Esophagus squamous epithelium (tissue), 5 donors: ENCODE measurements around the gene KCTD5. TPM values are rescaled to one million over a fixed set of nuclear protein-coding genes. Genes with fewer than 3 reads are reported as not detected.
"Not testable (repeated sequence)": the region's sequence is repeated elsewhere in the genome, so short reads cannot be mapped to it uniquely, and the experiment has no call there.

ENCODE experiments used
- DNase-seq: peaks from one replicate; lab custom pipeline; 2025; lab: John Stamatoyannopoulos, UW
- H3K27ac ChIP-seq, 4 donors: fragments of 200-600 bp; sonication (generic); one replicate each; pipeline ENCODE4 v1.5.1; 2016 to 2019; ENCODE audit warnings: mild to moderate bottlenecking in 1 of 4
- H3K27me3 ChIP-seq, 4 donors: fragments of 200-600 bp; sonication (generic); 1 replicate in 3 of 4; 2 replicates in 1 of 4; pipeline versions ENCODE4 v1.5.1 to v1.6.0; 2017 to 2021; ENCODE audit warnings: antibody characterized with exemption in 1 of 4
- H3K36me3 ChIP-seq, 3 donors: fragments of 200-600 bp; sonication (generic); one replicate each; pipeline ENCODE4 v1.5.1; 2016 to 2019
- H3K4me1 ChIP-seq, 3 donors: fragments of 200-600 bp; sonication (generic); one replicate each; pipeline ENCODE4 v1.5.1; 2017 to 2019
- H3K4me3 ChIP-seq, 4 donors: fragments of 200-600 bp; sonication (generic); 1 replicate in 3 of 4; 2 replicates in 1 of 4; pipeline ENCODE4 v1.5.1; 2016 to 2019; ENCODE audit warnings: mild to moderate bottlenecking in 2 of 4, moderate library complexity in 1 of 4
- H3K9me3 ChIP-seq, 3 donors: fragments of 200-600 bp; sonication (generic); one replicate each; pipeline ENCODE4 v1.5.1; 2016 to 2019
- CTCF ChIP-seq, 6 experiments: fragments of 450-650 bp in 4 of 6; fragments of 200-600 bp in 2 of 6; sonication (generic) in 2 of 6; IDR thresholded peaks; one replicate each; pipeline ENCODE4 v1.5.1; 2016 to 2019; ENCODE audit warnings: antibody characterized with exemption in 6 of 6, mild to moderate bottlenecking in 4 of 6, moderate library complexity in 4 of 6
- POLR2A ChIP-seq, 4 donors: fragments of 450-650 bp; IDR thresholded peaks; one replicate each; pipeline ENCODE4 v1.6.1; 2017; ENCODE audit warnings: antibody characterized with exemption in 4 of 4, mild to moderate bottlenecking in 4 of 4, moderate library complexity in 3 of 4
- WGBS, 2 donors: methylation state at CpG; one replicate each; pipeline ENCODE4 v1.1.5; 2018; 5-methylcytosine and 5-hydroxymethylcytosine counted together
- intact Hi-C: fragments of 100-400 bp; cut with DNase I; formaldehyde crosslinking; loops from one replicate; pipeline ENCODE4 v1.15.0; 2022
- total RNA-seq, 4 donors: library from RNA; depleted of rRNA; stranded (reverse); fragments of >200 nt; gene quantifications; one replicate each; pipeline ENCODE4 v1.1.0, GENCODE V29; 2016
- donor health status: DM: yes; HTN: yes; CAD: no.

KCTD5 gene
- total RNA-seq, 4 donors from 2014 or later, result 24.8 to 51.9 (median 40.3) TPM

DNA sequence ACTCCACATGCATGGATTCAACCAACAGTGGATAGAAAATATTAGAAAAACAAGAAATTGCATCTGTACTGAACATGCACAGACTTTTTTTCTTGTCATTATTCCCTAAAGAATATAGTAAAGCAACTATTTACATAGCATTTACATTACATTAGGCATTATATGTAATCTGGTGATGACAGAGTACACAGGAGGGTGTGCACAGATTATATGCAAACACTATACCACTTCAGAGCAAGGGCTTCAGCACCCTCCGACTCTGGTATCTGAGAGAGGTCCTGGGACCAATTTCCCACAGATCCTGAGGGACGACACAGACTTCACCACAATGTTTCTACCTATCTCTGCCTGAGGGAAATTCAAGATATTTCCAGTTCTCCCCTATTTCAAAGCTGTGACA, 25.3 kb upstream of the KCTD5 start:
- no peaks in the 10 kb centered on the region for H3K9me3 ChIP-seq
- peaks cover 0 to 4% (median 0%) of the 10 kb centered on the region in 3 donors for H3K36me3 ChIP-seq
- H3K4me3 ChIP-seq, result no peak overlapping the region
- 40 to 41% methylated on average over 2 of the region's 2 CpGs for WGBS, 2 donors
- H3K27me3 ChIP-seq, result peaks cover 0 to 6% (median 0%) of the 10 kb centered on the region in 4 donors
- H3K4me1 ChIP-seq, result no peaks in the 10 kb centered on the region
- intact Hi-C loops, result no loop called here
- TF ChIP-seq POLR2A (IDR thresholded peaks at IDR 0.05) (no peak), CTCF (IDR thresholded peaks at IDR 0.05) (no peak)
- DNase-seq, result no peak
- no peak overlapping the region for H3K27ac ChIP-seq

DNA sequence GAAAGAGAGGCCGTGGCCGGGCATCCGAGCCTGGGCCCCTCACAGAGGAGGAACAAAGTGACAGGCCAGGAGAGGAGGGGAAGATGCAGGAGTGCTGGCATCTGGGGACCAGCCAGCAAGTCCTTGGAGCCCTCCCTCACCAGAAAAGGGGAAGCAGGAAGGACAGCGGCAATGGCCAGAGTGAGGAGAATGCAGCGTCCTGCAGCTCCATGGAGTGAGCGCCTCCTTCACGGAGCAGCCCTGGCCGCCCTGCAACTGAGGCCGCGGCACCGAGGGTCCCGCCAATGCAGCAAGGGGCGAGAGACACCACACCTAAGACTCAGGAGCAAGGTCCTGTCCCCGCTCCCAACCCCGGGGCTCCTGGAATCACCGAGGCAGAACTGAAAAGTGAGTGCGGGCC, 24.5 kb upstream of the KCTD5 start:
- DNase-seq, H3K4me1 ChIP-seq, H3K36me3 ChIP-seq, H3K27ac ChIP-seq, H3K27me3 ChIP-seq, H3K9me3 ChIP-seq, H3K4me3 ChIP-seq, intact Hi-C loops: not testable (repeated sequence)
- WGBS, 2 donors, result no CpG with 5 or more reads among the region's 17 CpGs

DNA sequence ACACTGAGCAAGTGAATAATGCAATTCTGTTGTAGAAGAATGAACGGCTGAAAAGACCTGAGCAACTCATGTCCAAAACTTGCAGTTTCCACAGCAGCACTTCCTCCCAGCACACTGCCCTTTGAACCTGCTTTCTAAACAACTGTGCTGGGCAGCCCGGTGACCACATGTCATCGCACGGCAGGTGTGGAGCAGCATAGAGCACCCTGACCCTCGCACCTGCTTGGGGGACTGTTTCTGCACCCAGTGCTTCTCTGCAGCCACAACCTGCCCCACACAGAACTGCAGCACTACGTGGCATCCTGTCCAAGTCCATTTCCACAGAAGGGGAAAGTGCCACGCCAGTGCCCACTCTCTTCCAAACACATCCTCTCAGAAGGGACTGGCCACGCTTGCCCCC, 22.8 kb upstream of the KCTD5 start:
- intact Hi-C loops, H3K4me3 ChIP-seq, H3K27ac ChIP-seq, H3K36me3 ChIP-seq, H3K27me3 ChIP-seq, H3K9me3 ChIP-seq, DNase-seq: not testable (repeated sequence)
- 67 to 70% methylated on average over 1 to 2 of the region's 8 CpGs for WGBS, 2 donors
- peaks cover 0 to 18% (median 3%) of the 10 kb centered on the region in 3 donors for H3K4me1 ChIP-seq

DNA sequence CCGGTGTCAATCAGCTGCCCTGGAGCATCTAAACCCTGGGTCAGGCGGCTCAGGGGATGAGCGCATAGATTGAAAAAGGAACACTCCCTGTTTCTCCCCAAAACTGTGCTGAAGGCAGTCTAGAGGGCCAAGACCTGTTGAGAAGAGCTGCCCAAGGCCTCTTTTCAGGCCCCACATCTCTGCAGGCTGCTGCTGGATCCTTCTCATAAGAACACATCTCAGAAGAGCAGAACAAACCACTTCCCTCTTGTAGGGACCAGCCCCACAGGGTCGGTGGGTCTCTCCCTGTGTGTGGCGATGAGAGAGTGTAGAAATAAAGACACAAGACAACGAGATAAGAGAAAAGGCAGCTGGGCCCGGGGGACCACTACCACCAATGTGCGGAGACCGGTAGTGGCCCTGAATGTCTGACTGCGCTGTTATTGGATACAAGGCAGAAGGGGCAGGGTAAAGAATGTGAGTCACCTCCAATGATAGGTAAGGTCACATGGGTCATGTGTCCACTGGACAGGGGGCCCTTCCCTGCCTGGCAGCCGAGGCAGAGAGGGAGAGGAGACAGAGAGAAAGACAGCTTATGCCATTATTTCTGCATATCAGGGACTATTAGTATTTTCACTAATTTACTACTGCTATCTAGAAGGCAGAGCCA, 22.2 kb upstream of the KCTD5 start:
- WGBS, 2 donors, result 90 to 93% methylated on average over 5 to 7 of the region's 11 CpGs
- H3K4me1 ChIP-seq, result peaks cover 0 to 24% (median 3%) of the 10 kb centered on the region in 3 donors

GRCh38 chr16:2660755-2661373, 21.5 kb upstream of the KCTD5 start:
- H3K9me3 ChIP-seq, H3K4me3 ChIP-seq, H3K27ac ChIP-seq, H3K27me3 ChIP-seq, intact Hi-C loops, DNase-seq: not testable (repeated sequence)
- whole genome bisulfite sequencing, 2 donors, result 36 to 74% methylated on average over 9 to 20 of the region's 21 CpGs
- TF ChIP-seq CTCF (IDR thresholded peaks at IDR 0.05), result peak in 5 of 6 experiments; percentile 35 to 58 (median 48)
- H3K36me3 ChIP-seq, result peaks cover 0 to 13% (median 0%) of the 10 kb centered on the region in 3 donors
- H3K4me1 ChIP-seq, result peaks cover 0 to 27% (median 3%) of the 10 kb centered on the region in 3 donors

More for the DNA sequence above, 22.2 kb upstream of the KCTD5 start:
- H3K9me3 ChIP-seq, intact Hi-C loops, H3K36me3 ChIP-seq, DNase-seq, H3K27ac ChIP-seq, H3K4me3 ChIP-seq, H3K27me3 ChIP-seq: not testable (repeated sequence)

DNA sequence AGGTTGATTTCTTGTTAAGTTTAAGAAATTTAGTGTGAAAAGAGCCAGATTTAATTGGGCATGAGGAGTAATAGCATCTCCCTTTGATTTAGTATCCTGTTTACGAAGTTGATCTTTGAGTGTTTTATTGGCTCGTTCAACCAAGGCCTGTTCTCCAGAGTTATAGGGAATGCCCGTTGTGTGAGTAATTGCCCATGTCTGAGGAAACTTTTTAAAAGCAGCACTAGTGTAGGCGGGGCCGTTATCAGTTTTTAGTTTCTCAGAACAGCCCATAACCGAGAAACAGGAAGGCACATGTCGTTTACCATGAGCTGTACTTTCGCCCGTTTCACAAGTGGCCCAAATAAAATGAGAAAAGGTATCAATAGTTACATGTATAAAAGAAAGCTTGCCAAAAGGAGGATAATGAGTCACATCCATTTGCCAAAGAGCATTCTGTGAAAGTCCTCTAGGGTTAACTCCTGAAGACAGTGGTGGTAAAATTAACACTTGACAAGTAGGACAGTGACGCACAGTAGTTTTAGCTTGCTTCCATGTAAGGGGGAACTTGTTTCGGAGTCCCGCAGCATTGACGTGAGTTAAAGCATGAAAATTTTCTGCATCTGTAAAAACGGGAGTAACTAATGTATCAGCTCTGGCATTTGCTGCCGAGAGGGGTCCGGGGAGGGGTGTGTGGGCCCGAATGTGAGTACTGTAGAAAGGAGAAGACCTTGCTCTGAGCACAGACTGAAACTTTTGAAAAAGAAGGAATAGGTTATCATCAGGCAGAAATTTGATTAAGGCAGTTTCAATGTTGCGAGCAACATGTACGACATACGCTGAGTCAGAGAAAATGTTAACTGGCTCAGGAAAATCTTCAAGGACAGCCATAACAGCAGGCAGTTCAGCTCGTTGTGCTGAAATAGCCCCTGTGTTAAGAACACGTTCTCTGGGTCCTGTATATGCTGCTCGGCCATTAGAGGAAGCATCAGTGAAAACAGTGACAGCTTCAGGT, 18.5 kb upstream of the KCTD5 start:
- intact Hi-C loops, result no loop called here
- Histone ChIP-seq H3K4me3 (no peak overlapping the region), H3K27me3 (no peaks in the 10 kb centered on the region), H3K4me1 (peaks cover 0 to 27% (median 3%) of the 10 kb centered on the region in 3 donors), H3K36me3 (peaks cover 0 to 42% (median 0%) of the 10 kb centered on the region in 3 donors), H3K9me3 (no peaks in the 10 kb centered on the region), H3K27ac (peak overlapping the region; percentile 66 to 71 (median 70))
- WGBS, 2 donors, result 26 to 32% methylated on average over 23 of the region's 23 CpGs
- no peak for TF ChIP-seq POLR2A (IDR thresholded peaks at IDR 0.05)
- DNase-seq, result no peak
